SK-N-SH (cell line): Measurements from ENCODE around the gene IPO11.

Experiments
- CTCF ChIP-seq: fragments of 200-600 bp; sonication (generic); IDR thresholded peaks from 2 replicates; pipeline ENCODE4 v1.6.1; 2017; ENCODE audit warnings: antibody characterized with exemption, mild to moderate bottlenecking, moderate library complexity
- EP300 ChIP-seq, 2 experiments: IDR thresholded peaks; 2 replicates each; pipeline versions ENCODE4 v1.4.0 to v1.6.1; 2012; ENCODE audit warnings: borderline replicate concordance in 1 of 2, low read depth in 1 of 2, low read length in 1 of 2
- NFIC ChIP-seq: IDR thresholded peaks from 2 replicates; pipeline ENCODE4 v1.4.0; 2012; ENCODE audit warnings: borderline replicate concordance
- RCOR1 ChIP-seq: fragments of 150-350 bp; IDR thresholded peaks from 2 replicates; pipeline ENCODE4 v1.6.1; 2017; ENCODE audit warnings: antibody characterized with exemption, low read length

GRCh38 chr5:62661126-62661525 lies 248.6 kb downstream of the IPO11 start:
- TF ChIP-seq RCOR1 (no peak), EP300 (IDR thresholded peaks at IDR 0.05; ENCODE audit: borderline replicate concordance in 1 of 2, low read depth in 1 of 2, low read length in 1 of 2) (no peak), CTCF (no peak), NFIC (no peak)
